Fibroblast of villous mesenchyme (primary cell): Measurements from ENCODE around the gene BCL7A. TPM values are rescaled to one million over a fixed set of nuclear protein-coding genes. Genes with fewer than 3 reads are reported as not detected.
A peak's percentile ranks its signal among the peaks of the same experiment; 100 is the strongest.

ENCODE experiments used
- DNase-seq: peaks from one replicate; pipeline ENCODE4 v3.0.0-alpha.2; 2010; ENCODE audit warnings: low read depth
- H3K4me3 ChIP-seq: 2 replicates; pipeline ENCODE4 v1.5.1; 2011; ENCODE audit warnings: low read depth, mild to moderate bottlenecking, low read length
- total RNA-seq: library from RNA; depleted of rRNA; stranded (reverse); fragments of >200 nt; gene quantifications from 2 replicates; pipeline ENCODE4 v1.2.3, GENCODE V29; 2012
- TF ChIP-seq, protein P1 (sequence below): IDR thresholded peaks from 2 replicates; pipeline ENCODE4 v1.5.1; 2012; ENCODE audit warnings: low read depth, mild to moderate bottlenecking, low read length; ENCODE audit not compliant: insufficient read depth

The BCL7A gene
- total RNA-seq, 1 donor, result 3.9 TPM

DNA sequence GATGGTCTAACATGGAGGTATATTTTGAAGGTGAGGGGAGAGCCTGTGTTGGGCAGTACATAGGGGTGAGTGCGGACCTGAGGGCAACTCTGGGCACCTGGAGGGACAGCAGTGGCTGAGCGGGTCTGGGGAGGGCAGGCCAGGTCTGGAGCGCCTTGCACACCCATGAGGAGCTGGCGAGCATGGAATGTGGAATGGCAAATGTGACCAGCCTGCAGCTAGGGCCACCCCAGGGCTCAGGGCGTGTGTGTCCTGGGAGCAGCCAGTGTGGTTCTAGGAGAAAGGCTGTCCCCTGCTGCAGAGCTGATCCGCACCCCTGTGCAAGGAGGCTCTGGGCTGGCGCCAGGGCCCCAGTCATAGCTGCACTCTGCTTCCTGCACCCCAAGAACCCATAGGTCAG is 24.5 kb downstream of the BCL7A start:
- TF ChIP-seq, protein P1, sequence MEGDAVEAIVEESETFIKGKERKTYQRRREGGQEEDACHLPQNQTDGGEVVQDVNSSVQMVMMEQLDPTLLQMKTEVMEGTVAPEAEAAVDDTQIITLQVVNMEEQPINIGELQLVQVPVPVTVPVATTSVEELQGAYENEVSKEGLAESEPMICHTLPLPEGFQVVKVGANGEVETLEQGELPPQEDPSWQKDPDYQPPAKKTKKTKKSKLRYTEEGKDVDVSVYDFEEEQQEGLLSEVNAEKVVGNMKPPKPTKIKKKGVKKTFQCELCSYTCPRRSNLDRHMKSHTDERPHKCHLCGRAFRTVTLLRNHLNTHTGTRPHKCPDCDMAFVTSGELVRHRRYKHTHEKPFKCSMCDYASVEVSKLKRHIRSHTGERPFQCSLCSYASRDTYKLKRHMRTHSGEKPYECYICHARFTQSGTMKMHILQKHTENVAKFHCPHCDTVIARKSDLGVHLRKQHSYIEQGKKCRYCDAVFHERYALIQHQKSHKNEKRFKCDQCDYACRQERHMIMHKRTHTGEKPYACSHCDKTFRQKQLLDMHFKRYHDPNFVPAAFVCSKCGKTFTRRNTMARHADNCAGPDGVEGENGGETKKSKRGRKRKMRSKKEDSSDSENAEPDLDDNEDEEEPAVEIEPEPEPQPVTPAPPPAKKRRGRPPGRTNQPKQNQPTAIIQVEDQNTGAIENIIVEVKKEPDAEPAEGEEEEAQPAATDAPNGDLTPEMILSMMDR, result no peak
- H3K4me3 ChIP-seq, result no peak overlapping the region
- DNase-seq, result no peak

DNA sequence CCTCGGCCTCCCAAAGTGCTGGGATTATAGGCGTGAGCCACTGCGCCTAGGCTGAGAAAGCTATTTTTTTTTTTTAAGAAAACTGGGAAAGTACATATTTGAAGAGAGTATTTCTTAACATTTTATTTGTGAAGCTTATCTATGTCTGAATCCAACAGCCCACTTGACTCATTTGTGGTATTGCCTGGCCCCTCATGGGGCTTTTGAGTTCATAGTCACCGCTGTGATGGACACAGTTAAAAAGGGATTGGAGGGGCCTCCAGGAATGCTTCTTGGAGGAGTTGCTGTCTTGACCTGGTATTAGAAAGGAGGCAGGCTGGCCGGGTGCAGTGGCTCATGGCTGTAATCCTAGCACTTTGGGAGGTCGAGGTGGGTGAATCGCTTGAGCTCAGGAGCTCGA is 26.5 kb downstream of the BCL7A start:
- peak; percentile 65 for DNase-seq
- TF ChIP-seq, protein P1, result no peak
- no peak overlapping the region for H3K4me3 ChIP-seq

DNA sequence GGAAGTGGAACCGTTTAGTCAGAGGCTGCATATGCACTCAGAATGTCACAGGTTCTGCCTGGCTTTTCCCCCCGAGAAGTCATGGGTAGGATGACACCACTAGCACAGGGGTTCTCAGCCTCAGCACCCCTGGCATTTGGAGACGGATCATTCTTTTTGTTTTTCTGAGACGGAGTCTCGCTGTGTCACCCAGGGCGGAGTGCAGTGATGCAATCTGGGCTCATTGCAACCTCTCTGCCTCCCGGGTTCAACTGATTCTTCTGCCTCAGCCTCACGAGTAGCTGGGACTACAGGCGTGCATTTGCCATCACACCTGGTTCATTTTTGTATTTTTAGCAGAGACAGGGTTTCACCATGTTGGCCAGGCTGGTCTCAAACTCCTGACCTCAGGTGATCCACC is 28.1 kb downstream of the BCL7A start:
- DNase-seq, result no peak
- no peak overlapping the region for H3K4me3 ChIP-seq
- TF ChIP-seq, protein P1, result no peak

DNA sequence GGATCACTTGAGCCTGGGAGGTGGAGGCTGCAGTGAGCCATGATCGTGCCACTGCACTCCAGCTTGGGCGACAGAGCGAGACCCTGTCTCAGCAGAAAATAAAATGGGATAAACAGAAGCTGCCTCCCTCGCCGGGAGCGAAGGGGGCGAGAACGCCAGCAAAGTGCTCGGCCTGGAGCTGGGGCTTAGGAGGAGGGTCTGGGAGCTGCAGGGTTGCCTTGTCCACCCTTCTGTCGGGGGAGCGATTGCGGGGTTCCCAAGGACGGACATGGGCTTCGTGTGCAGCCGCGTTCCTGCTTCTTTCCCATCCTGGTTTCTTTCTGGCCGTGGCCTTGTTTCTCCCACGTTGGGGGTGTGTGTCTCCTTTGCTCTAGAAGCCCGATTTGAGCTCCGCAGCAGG is 29.0 kb downstream of the BCL7A start:
- no peak overlapping the region for H3K4me3 ChIP-seq
- no peak for DNase-seq
- TF ChIP-seq, protein P1, result no peak

DNA sequence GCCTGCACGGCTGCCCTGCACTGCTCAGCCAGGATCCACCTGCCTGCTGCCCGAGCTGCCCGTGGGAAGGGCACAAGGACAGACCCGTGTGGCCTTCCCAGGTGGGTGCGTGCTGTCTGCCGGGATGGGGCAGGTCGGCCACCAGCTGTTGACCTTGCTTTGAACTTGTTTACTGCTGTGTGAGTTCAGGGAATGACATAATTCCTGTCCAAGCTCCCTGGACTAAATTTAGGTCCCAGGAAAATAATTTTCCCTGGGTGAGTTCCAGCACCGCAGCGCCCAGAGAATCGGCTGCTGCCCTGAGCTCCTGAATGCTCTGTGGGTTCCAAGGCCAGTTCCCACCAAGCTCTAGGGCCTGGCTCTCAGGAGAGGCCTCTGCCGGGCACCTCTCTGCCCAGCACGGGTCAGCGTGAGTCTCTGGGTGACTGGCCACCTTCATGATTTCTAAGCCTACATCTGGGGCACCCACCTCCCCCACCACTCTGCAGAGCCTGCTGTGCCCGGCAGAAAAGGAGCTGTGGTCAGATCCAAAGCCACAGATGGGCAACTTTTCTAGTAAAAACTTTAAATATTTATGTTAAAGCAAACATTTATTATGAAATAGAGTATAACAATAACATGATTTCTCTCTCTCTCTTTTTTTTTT is 29.7 kb downstream of the BCL7A start:
- H3K4me3 ChIP-seq, result no peak overlapping the region
- TF ChIP-seq, protein P1, result no peak
- peak; percentile 63 for DNase-seq

DNA sequence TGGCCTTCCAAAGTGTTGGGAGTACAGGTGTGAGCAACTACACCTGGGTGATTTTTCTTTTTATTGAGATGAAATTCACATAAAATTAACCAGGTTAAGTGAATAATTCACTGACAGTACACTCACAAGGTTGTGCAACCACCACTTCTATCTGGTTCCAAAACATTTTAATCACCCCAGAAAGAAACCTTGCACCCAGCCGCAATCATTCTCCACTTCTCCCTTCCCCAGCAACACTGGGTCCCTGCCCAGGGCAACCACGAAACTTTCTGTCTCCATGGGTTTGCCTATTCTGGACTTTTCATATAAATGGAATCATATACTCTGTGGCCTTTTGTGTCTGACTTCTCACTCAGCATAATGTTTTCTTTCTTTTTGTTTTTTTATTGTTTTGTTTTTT is 30.6 kb downstream of the BCL7A start:
- TF ChIP-seq, protein P1, result no peak
- no peak overlapping the region for H3K4me3 ChIP-seq
- peak; percentile 37 for DNase-seq
